Suprapubic skin (tissue), 3 donors: ENCODE results near the gene A3GALT2.

Experiments used
- CTCF ChIP-seq, 2 donors: fragments of 200-600 bp in 1 of 2; fragments of 450-650 bp in 1 of 2; sonication (generic) in 1 of 2; IDR thresholded peaks; one replicate each; pipeline ENCODE4 v1.5.1; 2016 to 2019; ENCODE audit warnings: antibody characterized with exemption in 2 of 2, mild to moderate bottlenecking in 1 of 2, moderate library complexity in 1 of 2
- EP300 ChIP-seq: sonication (generic); formaldehyde crosslinking; IDR thresholded peaks from one replicate; pipeline ENCODE4 v1.6.1; 2017; ENCODE audit warnings: antibody characterized with exemption
- POLR2A ChIP-seq, 2 donors: fragments of 450-650 bp; IDR thresholded peaks; one replicate each; pipeline ENCODE4 v1.6.1; 2017; ENCODE audit warnings: antibody characterized with exemption in 2 of 2, mild to moderate bottlenecking in 2 of 2, moderate library complexity in 2 of 2

DNA sequence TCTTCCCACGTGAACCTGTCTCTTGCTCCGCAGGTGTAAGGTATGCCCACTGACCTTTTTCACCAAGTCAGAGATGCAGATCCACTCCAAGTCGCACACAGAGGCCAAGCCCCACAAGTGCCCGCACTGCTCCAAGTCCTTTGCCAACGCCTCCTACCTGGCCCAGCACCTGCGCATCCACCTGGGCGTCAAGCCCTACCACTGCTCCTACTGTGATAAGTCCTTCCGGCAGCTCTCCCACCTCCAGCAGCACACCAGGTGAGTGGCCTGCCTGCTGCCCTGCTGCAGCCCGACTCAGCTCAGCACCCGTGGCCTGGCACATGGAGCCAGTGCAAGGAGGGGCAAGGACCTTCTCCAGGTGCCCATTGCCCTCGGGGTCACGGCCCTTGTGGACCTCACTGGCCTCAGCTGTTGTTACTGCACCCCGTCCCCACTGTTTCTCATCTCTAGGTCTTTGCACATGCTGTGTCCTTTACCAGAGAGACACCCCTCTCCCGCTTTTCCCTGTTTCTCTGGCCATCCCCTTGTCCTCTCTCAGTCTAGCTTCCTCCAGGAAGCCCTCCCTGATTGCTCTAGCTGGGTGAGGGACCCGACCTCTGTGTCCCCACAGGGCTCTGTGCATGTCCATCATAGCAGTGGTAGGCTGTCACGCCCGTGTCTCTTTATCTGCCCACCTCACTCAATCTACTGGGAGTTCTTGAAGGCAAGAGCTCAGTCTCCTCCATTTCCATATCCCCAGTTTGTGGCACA lies 39.2 kb downstream of the A3GALT2 start:
- TF ChIP-seq CTCF (IDR thresholded peaks at IDR 0.05) (no peak), POLR2A (IDR thresholded peaks at IDR 0.05) (no peak), EP300 (no peak)
